CD4-positive, alpha-beta T cell treated with Interleukin-15 for 1 hour (primary cell): ENCODE data around the gene TGFB2.

Experiments used
- DNase-seq: peaks from one replicate; pipeline ENCODE4 v3.0.0-alpha.2; 2020

The TGFB2 gene

GRCh38 chr1:218336328-218336727 lies 8.8 kb upstream of the TGFB2 start:
- no peak for DNase-seq

DNA sequence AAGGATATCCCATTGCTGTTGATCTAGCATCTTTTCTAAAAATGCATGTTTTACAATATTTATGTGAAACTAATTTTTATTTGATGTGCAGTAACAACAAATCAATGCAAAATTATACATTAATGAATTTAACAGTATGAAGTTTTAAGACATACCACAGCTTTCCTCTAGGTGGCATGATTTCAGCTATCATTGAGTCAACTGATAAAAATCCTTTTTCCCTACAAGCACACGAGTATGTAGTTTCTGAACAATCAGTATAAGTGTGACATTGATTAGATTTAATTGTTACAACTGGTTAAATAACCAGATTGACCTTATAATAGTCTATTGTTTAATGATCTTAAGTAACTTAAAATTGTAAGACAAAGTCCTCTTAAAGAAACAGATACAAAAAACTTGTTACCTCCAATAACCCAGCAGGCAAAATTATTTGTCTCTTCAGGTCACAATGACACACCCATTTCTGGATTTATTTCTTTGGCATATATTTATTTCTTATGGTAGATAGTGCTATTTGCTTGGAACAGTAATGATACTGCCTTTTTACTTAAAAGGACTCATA lies 5.8 kb upstream of the TGFB2 start:
- no peak for DNase-seq

GRCh38 chr1:218341325-218341724 lies 3.8 kb upstream of the TGFB2 start:
- DNase-seq: no peak

DNA sequence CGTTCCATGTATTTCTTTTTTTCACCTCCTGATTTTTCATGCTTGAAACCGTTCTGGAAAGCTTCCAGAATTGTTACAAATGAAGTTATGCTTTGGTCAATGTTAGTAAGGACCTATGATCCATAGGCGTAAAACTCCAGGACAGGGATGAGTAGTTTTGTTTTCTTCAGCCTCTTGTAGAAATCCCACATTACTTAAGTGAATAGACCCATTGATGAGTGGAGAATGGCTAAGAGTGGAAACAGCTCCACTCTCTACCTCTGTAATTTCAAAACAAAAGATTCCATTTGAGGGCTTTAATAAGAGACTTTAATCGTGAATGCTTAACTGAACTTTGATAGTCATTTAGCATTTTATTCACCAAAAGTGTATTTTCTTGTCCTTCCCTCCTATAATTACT lies 3.0 kb upstream of the TGFB2 start:
- no peak for DNase-seq

GRCh38 chr1:218345673-218346390 lies 696 bp downstream of the TGFB2 start:
- peak; percentile 32 for DNase-seq

DNA sequence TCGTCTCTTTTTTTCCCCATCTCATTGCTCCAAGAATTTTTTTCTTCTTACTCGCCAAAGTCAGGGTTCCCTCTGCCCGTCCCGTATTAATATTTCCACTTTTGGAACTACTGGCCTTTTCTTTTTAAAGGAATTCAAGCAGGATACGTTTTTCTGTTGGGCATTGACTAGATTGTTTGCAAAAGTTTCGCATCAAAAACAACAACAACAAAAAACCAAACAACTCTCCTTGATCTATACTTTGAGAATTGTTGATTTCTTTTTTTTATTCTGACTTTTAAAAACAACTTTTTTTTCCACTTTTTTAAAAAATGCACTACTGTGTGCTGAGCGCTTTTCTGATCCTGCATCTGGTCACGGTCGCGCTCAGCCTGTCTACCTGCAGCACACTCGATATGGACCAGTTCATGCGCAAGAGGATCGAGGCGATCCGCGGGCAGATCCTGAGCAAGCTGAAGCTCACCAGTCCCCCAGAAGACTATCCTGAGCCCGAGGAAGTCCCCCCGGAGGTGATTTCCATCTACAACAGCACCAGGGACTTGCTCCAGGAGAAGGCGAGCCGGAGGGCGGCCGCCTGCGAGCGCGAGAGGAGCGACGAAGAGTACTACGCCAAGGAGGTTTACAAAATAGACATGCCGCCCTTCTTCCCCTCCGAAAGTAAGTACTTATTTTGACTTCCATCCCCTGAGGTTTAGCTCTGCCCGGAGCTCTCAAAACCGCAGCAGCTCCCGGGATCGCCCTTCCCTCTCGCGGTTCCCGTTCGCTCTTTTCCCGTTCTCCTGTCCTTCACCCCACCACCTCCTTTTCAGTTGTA lies 1.5 kb downstream of the TGFB2 start:
- no peak for DNase-seq

- no peak for DNase-seq
Observed at GRCh38 chr1:218347336-218347722, 2.2 kb downstream of the TGFB2 start.

DNA sequence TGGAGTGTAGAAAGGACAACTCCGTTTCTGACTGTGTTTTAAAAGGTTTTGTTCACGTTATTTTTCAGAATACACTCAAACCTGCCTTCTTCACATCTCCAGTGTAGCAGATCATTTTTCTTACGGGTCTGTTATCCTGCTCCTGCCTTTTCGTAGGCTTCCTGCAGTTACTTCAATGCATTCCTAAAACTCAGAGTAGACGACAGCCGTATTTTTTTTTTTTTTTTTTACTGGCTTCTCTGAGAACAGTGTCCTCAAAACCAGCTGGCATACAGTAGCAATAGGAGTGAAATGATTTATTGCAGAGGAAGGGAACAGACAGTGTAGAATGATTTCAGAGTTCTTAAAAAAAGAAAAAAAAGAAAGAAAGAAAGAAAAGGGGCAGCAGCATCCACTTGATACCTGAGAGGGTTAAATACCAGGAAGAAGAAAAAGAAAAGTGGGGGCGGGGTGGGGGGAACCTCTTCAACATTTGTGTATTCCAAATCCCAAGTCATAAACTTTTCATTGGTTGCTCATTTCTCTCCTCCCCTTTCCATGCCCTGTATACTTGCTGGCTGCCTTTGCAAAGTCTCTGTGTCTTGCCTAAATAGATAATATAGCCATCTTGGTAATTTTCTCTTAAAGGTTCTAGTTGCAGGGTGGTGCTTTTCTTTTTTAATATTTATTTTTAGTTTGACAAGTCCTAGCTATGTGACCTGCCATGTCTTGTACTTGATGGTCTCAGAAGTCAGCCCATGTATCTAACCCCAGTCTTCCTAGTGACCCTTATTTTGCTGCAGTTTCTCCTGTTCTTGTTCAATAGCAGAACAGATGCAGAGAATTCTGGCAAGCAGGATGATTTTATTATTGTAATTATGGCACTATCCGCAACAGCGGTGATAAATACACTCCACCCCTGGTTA lies 2.8 kb downstream of the TGFB2 start:
- DNase-seq: no peak

DNA sequence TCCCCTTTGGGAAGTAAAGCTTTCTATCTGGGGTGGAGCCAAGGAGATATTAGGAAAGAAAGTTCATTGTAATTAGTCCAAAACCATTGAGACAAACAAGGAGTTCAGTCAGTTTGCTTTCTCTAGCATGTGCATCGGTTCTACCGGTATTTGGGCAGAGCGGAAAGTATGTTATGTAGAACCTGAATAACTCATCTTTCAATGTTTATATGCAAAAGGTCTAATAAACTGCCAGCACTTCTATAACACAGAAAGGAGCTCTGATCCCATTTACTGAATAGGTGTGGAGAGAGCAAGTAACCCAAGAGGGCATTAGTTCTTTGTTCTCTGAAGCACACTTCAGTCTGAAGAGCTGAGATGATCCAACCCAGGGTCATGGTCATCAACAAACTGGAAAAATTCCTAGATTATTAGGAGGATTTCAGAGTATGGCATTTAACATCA lies 3.5 kb downstream of the TGFB2 start:
- no peak for DNase-seq

DNA sequence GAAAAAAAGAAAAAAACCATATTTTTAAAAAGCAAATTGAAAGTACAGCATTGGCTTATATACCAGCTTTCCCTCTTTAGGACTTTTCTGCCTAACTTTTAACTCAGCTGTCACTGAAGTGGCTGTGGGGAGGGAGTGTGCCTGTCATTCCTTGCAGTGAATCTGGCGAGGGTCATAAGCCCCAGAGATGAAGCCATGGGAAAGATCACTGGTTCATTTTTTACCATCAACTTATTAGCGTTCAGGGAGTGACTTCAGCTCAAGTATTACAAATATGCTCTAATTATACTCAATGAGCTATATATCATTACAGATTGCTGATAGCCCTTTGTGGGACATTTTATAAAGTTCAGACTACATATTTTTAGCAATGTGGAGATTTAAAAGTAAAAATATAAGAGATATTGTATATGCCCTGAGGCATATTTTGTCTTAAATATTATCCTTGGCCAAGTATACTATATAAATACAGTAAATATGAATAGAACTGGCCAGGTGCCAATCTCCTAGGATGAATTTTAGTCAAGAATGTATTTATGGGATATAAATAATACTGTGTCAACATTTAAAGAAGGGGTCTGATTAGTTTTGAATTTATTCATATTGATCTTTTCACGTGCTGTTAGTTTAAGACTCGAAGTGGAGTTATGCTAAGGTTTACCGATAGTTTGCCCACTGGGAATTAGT lies 4.4 kb downstream of the TGFB2 start:
- no peak for DNase-seq

GRCh38 chr1:218350035-218350525 lies 4.9 kb downstream of the TGFB2 start:
- no peak for DNase-seq

- no peak for DNase-seq
Observed at GRCh38 chr1:218350801-218351266, 5.7 kb downstream of the TGFB2 start.

GRCh38 chr1:218351391-218352074 lies 6.4 kb downstream of the TGFB2 start:
- DNase-seq: peak; percentile 31

DNA sequence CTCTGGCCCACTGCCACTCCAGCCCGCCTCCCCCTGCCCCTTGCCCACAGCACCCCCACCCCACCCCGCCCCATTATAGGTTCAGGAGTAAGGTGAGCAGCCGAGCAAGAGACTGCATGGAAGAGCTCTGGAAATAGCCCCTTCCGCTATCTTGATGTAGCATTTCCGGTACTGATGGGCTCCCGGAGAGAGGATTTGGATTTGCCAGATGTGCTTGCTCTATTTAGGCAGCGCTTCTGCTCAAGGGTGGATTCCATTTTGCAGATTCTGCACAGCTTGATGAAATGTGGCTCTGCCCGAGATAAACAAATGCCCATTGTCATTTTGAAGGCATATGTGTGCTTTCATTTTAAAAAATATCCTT lies 6.9 kb downstream of the TGFB2 start:
- no peak for DNase-seq

- no peak for DNase-seq
Observed at GRCh38 chr1:218353656-218354055, 8.5 kb downstream of the TGFB2 start.

- no peak for DNase-seq
Observed at GRCh38 chr1:218355278-218355677, 10.1 kb downstream of the TGFB2 start.

GRCh38 chr1:218357211-218357892 lies 12.2 kb downstream of the TGFB2 start:
- DNase-seq: no peak

DNA sequence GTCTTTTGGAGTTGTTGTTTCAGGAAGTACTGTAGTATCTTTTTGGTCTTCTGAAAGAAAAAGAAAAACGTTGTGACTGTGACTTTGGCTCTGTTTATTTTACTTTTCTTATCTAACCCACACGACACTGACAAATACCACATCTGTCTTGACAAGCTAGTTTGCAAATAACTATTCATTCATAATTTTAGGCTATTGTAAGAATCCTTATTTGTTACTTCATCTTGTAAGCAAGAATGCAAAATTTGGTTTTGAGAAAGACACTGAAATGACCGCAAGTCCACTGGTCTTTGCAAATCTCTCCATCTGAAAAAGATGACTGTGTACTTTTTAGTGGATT lies 12.7 kb downstream of the TGFB2 start:
- no peak for DNase-seq

- DNase-seq: no peak
Observed at GRCh38 chr1:218361298-218362065, 16.3 kb downstream of the TGFB2 start.

DNA sequence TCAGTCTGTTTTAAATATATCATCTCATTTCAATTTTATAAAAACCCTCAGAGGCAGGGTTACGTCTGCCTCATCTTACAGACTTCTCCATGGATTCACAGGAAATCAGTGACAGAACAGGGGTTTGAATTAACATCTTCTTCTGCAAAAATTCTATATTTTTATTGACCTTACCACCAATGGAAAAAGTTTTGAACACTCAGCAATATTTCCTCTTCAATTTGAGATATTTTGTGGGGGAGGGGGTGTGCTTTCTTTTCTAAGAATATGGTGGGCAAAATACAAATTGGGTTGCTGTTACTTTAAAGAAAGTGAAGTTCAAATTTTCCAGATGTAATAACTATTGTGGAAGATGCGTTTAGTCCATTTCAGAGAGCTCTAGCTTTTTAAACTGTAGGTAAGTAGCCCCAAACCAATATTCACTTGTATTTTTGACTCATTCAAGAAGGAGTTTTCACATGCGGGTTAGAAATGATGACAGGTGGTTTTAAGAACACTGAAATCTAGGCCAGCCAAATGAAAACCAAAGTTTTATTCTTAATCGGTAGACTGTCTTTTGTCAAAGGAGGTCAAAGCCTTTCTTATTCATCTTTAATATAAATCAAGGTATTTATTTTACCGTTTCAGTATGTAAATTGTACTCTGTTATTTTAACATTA lies 17.4 kb downstream of the TGFB2 start:
- DNase-seq: no peak
